Thyroid gland (tissue), 4 donors: Measurements from ENCODE around the gene INSM1. TPM values are rescaled to one million over a fixed set of nuclear protein-coding genes. Genes with fewer than 3 reads are reported as not detected.

Experiments
- DNase-seq, 2 donors: peaks; one replicate each; pipeline ENCODE4 v3.0.0-alpha.2; 2019
- H3K27ac ChIP-seq, 3 donors: fragments of 200-600 bp; sonication (generic); 1 replicate in 2 of 3; 2 replicates in 1 of 3; pipeline ENCODE4 v1.5.1; 2016 to 2019; ENCODE audit warnings: mild to moderate bottlenecking in 1 of 3, moderate library complexity in 1 of 3
- H3K27me3 ChIP-seq: fragments of 200-600 bp; sonication (generic); one replicate; pipeline ENCODE4 v1.5.1; 2019
- H3K36me3 ChIP-seq, 2 donors: fragments of 200-600 bp; sonication (generic); one replicate each; pipeline ENCODE4 v1.5.1; 2016 to 2019
- H3K4me1 ChIP-seq, 2 donors: fragments of 200-600 bp; sonication (generic); one replicate each; pipeline ENCODE4 v1.5.1; 2017 to 2019
- H3K4me3 ChIP-seq, 3 donors: fragments of 200-600 bp; sonication (generic); replicated peaks in 1 of 3; 1 replicate in 2 of 3; 2 replicates in 1 of 3; pipeline ENCODE4 v1.5.1; 2016; ENCODE audit warnings: mild to moderate bottlenecking in 1 of 3
- H3K9me3 ChIP-seq: fragments of 200-600 bp; sonication (generic); one replicate; pipeline ENCODE4 v1.5.1; 2017
- POLR2A ChIP-seq, 2 donors: fragments of 450-650 bp; IDR thresholded peaks; one replicate each; pipeline ENCODE4 v1.6.1; 2017; ENCODE audit warnings: antibody characterized with exemption in 2 of 2, mild to moderate bottlenecking in 2 of 2, moderate library complexity in 1 of 2
- WGBS, 2 donors: methylation state at CpG; one replicate each; pipeline ENCODE4 v1.1.5; 2017; 5-methylcytosine and 5-hydroxymethylcytosine counted together
- intact Hi-C: fragments of 100-400 bp; cut with DNase I; formaldehyde crosslinking; loops from one replicate; pipeline ENCODE4 v1.15.1; 2023
- total RNA-seq, 4 donors: library from RNA; depleted of rRNA; stranded (reverse); fragments of >200 nt; gene quantifications; one replicate each; pipeline ENCODE4 v1.2.3, GENCODE V29; 2016
- TF ChIP-seq, protein P1 (sequence below), 6 experiments: fragments of 200-600 bp in 3 of 6; fragments of 450-650 bp in 3 of 6; sonication (generic) in 3 of 6; IDR thresholded peaks; one replicate each; pipeline ENCODE4 v1.5.1; 2016 to 2019; ENCODE audit warnings: antibody characterized with exemption in 6 of 6, mild to moderate bottlenecking in 2 of 6, inconsistent platforms in 1 of 6, moderate library complexity in 1 of 6

INSM1 gene
- total RNA-seq, 4 donors from 2014 or later = 0.49 TPM; not detected in 3

- TF ChIP-seq POLR2A (IDR thresholded peaks at IDR 0.05) = no peak
- TF ChIP-seq, protein P1, sequence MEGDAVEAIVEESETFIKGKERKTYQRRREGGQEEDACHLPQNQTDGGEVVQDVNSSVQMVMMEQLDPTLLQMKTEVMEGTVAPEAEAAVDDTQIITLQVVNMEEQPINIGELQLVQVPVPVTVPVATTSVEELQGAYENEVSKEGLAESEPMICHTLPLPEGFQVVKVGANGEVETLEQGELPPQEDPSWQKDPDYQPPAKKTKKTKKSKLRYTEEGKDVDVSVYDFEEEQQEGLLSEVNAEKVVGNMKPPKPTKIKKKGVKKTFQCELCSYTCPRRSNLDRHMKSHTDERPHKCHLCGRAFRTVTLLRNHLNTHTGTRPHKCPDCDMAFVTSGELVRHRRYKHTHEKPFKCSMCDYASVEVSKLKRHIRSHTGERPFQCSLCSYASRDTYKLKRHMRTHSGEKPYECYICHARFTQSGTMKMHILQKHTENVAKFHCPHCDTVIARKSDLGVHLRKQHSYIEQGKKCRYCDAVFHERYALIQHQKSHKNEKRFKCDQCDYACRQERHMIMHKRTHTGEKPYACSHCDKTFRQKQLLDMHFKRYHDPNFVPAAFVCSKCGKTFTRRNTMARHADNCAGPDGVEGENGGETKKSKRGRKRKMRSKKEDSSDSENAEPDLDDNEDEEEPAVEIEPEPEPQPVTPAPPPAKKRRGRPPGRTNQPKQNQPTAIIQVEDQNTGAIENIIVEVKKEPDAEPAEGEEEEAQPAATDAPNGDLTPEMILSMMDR (IDR thresholded peaks at IDR 0.05) = no peak
- Histone ChIP-seq H3K36me3 (no peaks in the 10 kb centered on the region), H3K27ac (no peak overlapping the region), H3K4me1 (peaks cover 12 to 26% of the 10 kb centered on the region in 2 donors), H3K9me3 (no peaks in the 10 kb centered on the region), H3K4me3 (no peak overlapping the region), H3K27me3 (peaks cover 19% of the 10 kb centered on the region)
- DNase-seq = no peak
- 26 to 29% methylated on average over 3 of the region's 3 CpGs for WGBS, 2 donors
- intact Hi-C loops = no loop called here
Observed at GRCh38 chr20:20371681-20372080, 3.8 kb downstream of the INSM1 start.

- WGBS, 2 donors = 60 to 66% methylated on average over 10 to 17 of the region's 17 CpGs
- no peaks in the 10 kb centered on the region for H3K36me3 ChIP-seq
- peaks cover 7 to 12% of the 10 kb centered on the region in 2 donors for H3K4me1 ChIP-seq
- H3K4me3 ChIP-seq = no peak overlapping the region
- no peak for TF ChIP-seq POLR2A (IDR thresholded peaks at IDR 0.05)
- TF ChIP-seq, protein P1 (IDR thresholded peaks at IDR 0.05) = no peak
- intact Hi-C loops = no loop called here
- no peak for DNase-seq
- H3K27me3 ChIP-seq = peaks cover 11% of the 10 kb centered on the region
- no peaks in the 10 kb centered on the region for H3K9me3 ChIP-seq
- H3K27ac ChIP-seq = no peak overlapping the region
Observed at GRCh38 chr20:20373091-20373571, 5.2 kb downstream of the INSM1 start.

DNA sequence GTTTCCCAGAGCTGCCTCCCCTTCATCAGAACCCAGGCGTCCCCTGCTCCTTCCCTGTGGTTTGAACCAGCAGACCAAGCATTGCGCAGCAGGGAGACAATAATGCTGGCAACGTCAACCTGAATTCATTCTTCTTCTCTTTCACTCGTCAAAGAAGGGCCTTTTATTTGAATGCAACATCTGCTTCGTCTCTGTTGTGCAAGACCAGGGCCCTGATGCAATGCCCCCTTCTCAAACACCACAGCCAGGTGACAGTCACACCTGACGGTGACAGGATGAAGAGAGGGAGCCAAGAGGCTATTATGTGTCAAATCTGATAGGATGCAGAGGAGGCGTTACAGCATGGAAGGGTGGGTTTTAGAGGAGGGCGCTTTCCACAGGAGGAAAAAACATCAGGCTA, 8.0 kb downstream of the INSM1 start:
- no peak for TF ChIP-seq POLR2A (IDR thresholded peaks at IDR 0.05)
- intact Hi-C loops = no loop called here
- no peaks in the 10 kb centered on the region for H3K36me3 ChIP-seq
- 71 to 77% methylated on average over 8 of the region's 8 CpGs for WGBS, 2 donors
- no peaks in the 10 kb centered on the region for H3K4me1 ChIP-seq
- H3K27ac ChIP-seq = no peak overlapping the region
- H3K27me3 ChIP-seq = peaks cover 6% of the 10 kb centered on the region
- no peaks in the 10 kb centered on the region for H3K9me3 ChIP-seq
- no peak for DNase-seq
- no peak overlapping the region for H3K4me3 ChIP-seq

GRCh38 chr20:20386192-20386591, 18.3 kb downstream of the INSM1 start:
- no peak for DNase-seq
- no peaks in the 10 kb centered on the region for H3K9me3 ChIP-seq
- intact Hi-C loops = no loop called here
- no peak overlapping the region for H3K4me3 ChIP-seq
- H3K4me1 ChIP-seq = peaks cover 5 to 20% of the 10 kb centered on the region in 2 donors
- H3K27me3 ChIP-seq = no peaks in the 10 kb centered on the region
- WGBS, 2 donors = 50 to 55% methylated on average over 9 of the region's 9 CpGs
- H3K36me3 ChIP-seq = peaks cover under 1% of the 10 kb centered on the region in 2 donors
- H3K27ac ChIP-seq = no peak overlapping the region
- TF ChIP-seq, protein P1 (IDR thresholded peaks at IDR 0.05) = no peak
- TF ChIP-seq POLR2A (IDR thresholded peaks at IDR 0.05) = no peak

GRCh38 chr20:20390393-20390792, 22.5 kb downstream of the INSM1 start:
- Histone ChIP-seq H3K27me3 (no peaks in the 10 kb centered on the region), H3K36me3 (peaks cover 17 to 20% of the 10 kb centered on the region in 2 donors), H3K4me3 (no peak overlapping the region), H3K9me3 (no peaks in the 10 kb centered on the region), H3K27ac (no peak overlapping the region), H3K4me1 (peaks cover 5 to 20% of the 10 kb centered on the region in 2 donors)
- 96% methylated on average over 9 of the region's 9 CpGs for WGBS, 2 donors
- intact Hi-C loops = no loop called here
- no peak for TF ChIP-seq POLR2A (IDR thresholded peaks at IDR 0.05)
- TF ChIP-seq, protein P1 (IDR thresholded peaks at IDR 0.05) = no peak
- DNase-seq = no peak
